Hypothalamus (tissue), 51 donors: ENCODE results near the gene PTPRN2.

Source experiments
- DNase-seq, 51 donors: peaks; one replicate each; lab custom pipeline; 2025; lab: John Stamatoyannopoulos, UW

PTPRN2 gene

GRCh38 chr7:158009886-158010285 lies 577.7 kb downstream of the PTPRN2 start:
- DNase-seq, result no peak

GRCh38 chr7:158008267-158008666 lies 579.4 kb downstream of the PTPRN2 start:
- DNase-seq, result no peak

GRCh38 chr7:158007697-158008257 lies 579.8 kb downstream of the PTPRN2 start:
- DNase-seq, result no peak

GRCh38 chr7:158006841-158007696 lies 580.6 kb downstream of the PTPRN2 start:
- DNase-seq, result no peak

- DNase-seq, result no peak
Observed at GRCh38 chr7:158005531-158005930, 582.1 kb downstream of the PTPRN2 start.

- DNase-seq, result no peak
Observed at GRCh38 chr7:158004123-158004490, 583.5 kb downstream of the PTPRN2 start.

GRCh38 chr7:158003441-158004122 lies 584.0 kb downstream of the PTPRN2 start:
- DNase-seq, result no peak

GRCh38 chr7:158002486-158003080 lies 585.0 kb downstream of the PTPRN2 start:
- no peak for DNase-seq

GRCh38 chr7:158001621-158002320 lies 585.9 kb downstream of the PTPRN2 start:
- no peak for DNase-seq

- DNase-seq, result no peak
Observed at GRCh38 chr7:158001003-158001402, 586.6 kb downstream of the PTPRN2 start.

- no peak for DNase-seq
Observed at GRCh38 chr7:158000160-158000559, 587.5 kb downstream of the PTPRN2 start.

GRCh38 chr7:157998884-157999552 lies 588.6 kb downstream of the PTPRN2 start:
- DNase-seq, result no peak

- no peak for DNase-seq
Observed at GRCh38 chr7:157997471-157997870, 590.2 kb downstream of the PTPRN2 start.

- DNase-seq, result no peak
Observed at GRCh38 chr7:157997080-157997440, 590.6 kb downstream of the PTPRN2 start.

GRCh38 chr7:157996359-157997079 lies 591.1 kb downstream of the PTPRN2 start:
- no peak for DNase-seq

- DNase-seq, result no peak
Observed at GRCh38 chr7:157995815-157996214, 591.8 kb downstream of the PTPRN2 start.

- DNase-seq, result no peak
Observed at GRCh38 chr7:157994319-157994718, 593.3 kb downstream of the PTPRN2 start.

- no peak for DNase-seq
Observed at GRCh38 chr7:157993406-157994105, 594.1 kb downstream of the PTPRN2 start.
